SH-SY5Y (cell line): ENCODE data around the gene HMCN2.

Experiments used
- GATA2 ChIP-seq: IDR thresholded peaks from 2 replicates; pipeline ENCODE4 v1.6.1; 2011; ENCODE audit warnings: mild to moderate bottlenecking, low read depth, low read length
- GATA3 ChIP-seq: IDR thresholded peaks from 2 replicates; pipeline ENCODE4 v1.6.1; 2011; ENCODE audit warnings: low read depth, mild to moderate bottlenecking, low read length, moderate library complexity

GRCh38 chr9:130321539-130321938 lies 56.0 kb downstream of the HMCN2 start:
- TF ChIP-seq GATA2 (no peak), GATA3 (no peak)
